Epithelial cell of proximal tubule (primary cell): ENCODE measurements around the gene PPAN. TPM values are rescaled to one million over a fixed set of nuclear protein-coding genes. Genes with fewer than 3 reads are reported as not detected.

Source experiments
- DNase-seq: peaks from one replicate; pipeline ENCODE4 v3.0.0-alpha.2; 2011; ENCODE audit warnings: low read depth
- H3K4me3 ChIP-seq: 2 replicates; pipeline ENCODE4 v1.5.1; 2011; ENCODE audit warnings: low read depth, mild to moderate bottlenecking, low read length
- total RNA-seq: library from RNA; depleted of rRNA; stranded (reverse); fragments of >200 nt; gene quantifications from 2 replicates; pipeline ENCODE4 v1.2.3, GENCODE V29; 2015
- TF ChIP-seq, protein P1 (sequence below): conservative IDR thresholded peaks from 2 replicates; pipeline ENCODE4 v1.5.1; 2012; ENCODE audit warnings: low read depth, mild to moderate bottlenecking, low read length

PPAN gene, protein sequence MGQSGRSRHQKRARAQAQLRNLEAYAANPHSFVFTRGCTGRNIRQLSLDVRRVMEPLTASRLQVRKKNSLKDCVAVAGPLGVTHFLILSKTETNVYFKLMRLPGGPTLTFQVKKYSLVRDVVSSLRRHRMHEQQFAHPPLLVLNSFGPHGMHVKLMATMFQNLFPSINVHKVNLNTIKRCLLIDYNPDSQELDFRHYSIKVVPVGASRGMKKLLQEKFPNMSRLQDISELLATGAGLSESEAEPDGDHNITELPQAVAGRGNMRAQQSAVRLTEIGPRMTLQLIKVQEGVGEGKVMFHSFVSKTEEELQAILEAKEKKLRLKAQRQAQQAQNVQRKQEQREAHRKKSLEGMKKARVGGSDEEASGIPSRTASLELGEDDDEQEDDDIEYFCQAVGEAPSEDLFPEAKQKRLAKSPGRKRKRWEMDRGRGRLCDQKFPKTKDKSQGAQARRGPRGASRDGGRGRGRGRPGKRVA
- total RNA-seq: 38.1 and 59.6 TPM in 2 replicates

DNA sequence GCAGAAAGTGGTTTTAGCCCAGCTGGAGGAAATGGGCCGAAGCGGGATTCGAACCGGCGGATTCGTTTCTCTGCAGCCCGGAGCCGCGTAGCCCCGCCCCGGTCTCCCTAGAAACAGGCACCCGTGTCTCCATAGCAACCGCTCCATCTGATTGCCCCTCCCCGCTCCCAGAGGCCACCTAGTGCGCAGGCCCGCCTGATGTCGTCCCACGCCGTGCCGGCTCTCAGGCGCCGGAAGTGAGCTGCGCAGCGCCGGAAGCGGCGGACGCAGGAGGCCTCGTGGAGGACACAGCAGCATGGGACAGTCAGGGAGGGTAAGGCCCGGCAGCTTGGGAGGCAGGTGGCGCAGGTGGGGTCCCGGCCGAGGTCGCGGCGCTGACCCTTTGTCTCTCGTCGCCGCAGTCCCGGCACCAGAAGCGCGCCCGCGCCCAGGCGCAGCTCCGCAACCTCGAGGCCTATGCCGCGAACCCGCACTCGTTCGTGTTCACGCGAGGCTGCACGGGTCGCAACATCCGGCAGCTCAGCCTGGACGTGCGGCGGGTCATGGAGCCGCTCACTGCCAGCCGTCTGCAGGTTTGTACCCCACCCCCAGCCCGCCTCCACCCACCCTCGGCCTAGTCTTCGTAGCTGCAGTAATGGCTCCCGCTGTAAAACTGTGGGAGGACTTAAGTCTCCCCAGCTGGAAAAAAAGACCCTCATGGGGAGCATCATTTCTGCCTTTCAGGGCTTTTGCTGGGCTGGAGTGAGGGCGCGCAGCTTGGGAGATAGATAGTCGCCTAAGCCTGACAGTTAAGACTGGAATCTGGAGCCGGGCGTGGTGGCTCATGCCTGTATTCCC is at the start of gene PPAN:
Gene PPAN, plus strand, starts transcription at position 263 of the 837 bp plus-strand sequence. Its CDS starts 33 bp downstream, at position 296.
- TF ChIP-seq, protein P1, sequence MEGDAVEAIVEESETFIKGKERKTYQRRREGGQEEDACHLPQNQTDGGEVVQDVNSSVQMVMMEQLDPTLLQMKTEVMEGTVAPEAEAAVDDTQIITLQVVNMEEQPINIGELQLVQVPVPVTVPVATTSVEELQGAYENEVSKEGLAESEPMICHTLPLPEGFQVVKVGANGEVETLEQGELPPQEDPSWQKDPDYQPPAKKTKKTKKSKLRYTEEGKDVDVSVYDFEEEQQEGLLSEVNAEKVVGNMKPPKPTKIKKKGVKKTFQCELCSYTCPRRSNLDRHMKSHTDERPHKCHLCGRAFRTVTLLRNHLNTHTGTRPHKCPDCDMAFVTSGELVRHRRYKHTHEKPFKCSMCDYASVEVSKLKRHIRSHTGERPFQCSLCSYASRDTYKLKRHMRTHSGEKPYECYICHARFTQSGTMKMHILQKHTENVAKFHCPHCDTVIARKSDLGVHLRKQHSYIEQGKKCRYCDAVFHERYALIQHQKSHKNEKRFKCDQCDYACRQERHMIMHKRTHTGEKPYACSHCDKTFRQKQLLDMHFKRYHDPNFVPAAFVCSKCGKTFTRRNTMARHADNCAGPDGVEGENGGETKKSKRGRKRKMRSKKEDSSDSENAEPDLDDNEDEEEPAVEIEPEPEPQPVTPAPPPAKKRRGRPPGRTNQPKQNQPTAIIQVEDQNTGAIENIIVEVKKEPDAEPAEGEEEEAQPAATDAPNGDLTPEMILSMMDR: no peak
- peak within 1 kb of the TSS; percentile 90 for H3K4me3 ChIP-seq
- peak; percentile 62 for DNase-seq

DNA sequence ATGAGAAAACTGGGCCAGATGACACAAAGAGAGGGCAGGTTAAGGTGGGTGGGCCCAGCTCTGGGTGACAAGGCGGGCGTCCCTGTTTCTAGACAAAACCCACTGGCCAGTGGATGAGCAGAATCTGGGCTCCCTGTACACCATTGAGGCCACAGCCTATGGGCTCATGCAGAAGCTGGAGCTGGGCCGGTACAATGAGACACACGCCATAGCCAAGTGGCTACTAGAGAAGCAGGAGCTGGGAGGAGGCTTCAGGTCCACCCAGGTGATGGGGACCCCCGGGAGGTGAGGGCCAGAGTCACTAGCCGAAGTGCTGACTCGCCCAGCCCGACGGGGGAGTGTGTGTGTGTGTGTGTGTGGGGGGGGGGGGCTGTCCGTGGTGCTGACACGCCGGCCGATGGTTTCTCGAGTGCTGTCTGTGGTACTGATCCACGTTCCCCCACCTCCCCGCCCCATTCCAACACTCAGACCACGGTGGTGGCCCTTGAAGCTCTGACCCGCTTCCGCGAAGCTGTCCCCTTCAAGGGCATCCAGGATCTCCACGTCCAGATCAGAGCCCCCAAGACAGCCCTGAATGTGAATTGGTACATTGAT is 44.3 kb upstream of the PPAN start:
- TF ChIP-seq, protein P1: no peak
- DNase-seq: no peak
- H3K4me3 ChIP-seq: no peak overlapping the region

DNA sequence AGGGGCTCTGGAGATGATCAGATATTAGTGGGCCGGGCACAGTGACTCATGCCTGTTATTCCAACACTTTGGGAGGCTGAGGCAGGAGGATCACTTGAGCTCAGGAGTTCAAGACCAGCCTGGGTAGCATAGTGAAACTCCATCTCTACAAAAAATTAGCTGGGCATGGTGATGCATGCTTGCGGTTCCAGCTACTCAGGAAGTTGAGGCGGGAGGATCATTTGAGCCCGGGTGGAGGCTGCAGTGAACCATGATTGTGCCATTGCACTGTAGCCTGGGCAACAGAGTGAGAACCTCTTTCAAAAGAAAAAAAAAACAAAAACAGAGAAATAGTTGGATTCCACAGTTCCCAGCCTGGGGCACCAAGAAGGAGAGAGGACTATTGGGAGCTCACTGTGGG is 38.0 kb upstream of the PPAN start:
- no peak overlapping the region for H3K4me3 ChIP-seq
- TF ChIP-seq, protein P1: no peak
- no peak for DNase-seq

DNA sequence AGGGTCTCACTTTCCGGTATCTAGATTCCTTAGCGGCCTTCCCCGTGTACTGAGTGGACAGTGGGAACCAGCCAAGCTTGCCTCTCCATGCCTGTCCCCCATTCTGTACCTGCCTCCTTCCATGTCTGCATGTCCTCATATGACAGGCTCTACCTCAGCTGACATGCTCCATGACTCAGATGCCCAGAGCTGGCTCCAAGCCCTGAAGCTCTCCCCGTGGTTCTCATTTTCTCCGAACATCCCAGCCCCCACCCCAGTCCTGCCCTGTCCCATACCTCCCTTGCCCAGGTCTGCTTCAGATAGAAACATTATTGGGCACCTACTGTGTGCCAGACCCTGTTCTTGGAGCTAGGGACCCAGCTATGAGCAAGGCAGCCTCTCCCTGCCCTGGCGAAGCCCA is 37.1 kb upstream of the PPAN start:
- no peak overlapping the region for H3K4me3 ChIP-seq
- TF ChIP-seq, protein P1: no peak
- DNase-seq: no peak

DNA sequence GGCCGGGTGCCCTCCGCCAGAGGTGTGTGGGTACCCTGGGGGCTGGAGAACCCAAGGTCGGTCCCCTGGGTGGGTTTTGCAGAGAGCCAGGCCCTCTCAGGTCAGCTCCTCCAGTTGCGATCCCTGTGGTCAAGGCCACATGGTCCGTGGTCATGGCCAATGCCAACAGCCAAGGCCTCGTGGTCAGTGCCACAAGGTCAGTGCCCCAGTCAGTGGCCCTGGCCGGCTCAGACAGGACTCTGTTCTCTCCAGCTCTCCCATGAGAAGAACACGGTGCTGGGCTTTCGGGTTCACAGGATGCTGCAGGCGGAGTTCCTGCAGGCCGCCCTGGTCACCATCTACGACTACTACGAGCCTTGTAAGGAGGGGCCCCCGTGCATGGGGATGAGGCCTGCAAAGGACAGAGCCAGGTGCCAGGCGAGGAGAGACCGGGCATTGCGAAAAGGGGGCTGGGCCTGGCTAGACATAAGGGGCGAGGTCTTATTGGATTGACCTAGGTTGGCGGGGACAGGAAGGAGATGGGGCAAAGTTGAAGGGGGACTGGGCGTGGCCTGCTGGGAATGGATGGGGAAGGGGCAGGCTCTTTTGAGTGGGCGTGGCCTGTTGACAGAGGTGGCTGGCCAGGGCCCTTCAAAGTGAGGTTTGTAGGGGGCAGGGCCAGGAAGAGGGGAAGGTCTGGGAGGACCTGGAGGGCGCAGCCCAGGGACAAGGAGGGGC is 35.3 kb upstream of the PPAN start:
- TF ChIP-seq, protein P1: no peak

DNA sequence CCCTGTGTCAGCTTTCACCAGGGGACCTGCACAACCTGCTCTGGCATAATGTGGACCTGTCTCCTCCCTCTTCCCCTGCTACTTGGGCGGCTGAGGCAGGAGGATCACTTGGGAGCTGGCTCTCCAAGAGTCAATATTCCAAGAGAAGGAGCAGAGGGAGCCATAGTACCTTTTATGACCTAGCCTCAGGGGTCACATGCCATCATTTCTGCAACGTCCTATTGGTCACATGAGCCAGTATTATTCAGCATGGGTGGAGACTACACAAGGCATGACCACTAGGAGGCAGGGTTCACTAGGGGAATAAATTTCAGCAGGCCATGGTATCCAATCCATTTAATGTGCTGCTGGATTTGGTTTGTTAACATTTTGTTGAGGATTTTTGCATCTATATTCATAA is 32.0 kb upstream of the PPAN start:
- H3K4me3 ChIP-seq: no peak overlapping the region
- TF ChIP-seq, protein P1: peak; percentile 49
- DNase-seq: no peak

More for the DNA sequence above, 35.3 kb upstream of the PPAN start:
- H3K4me3 ChIP-seq: no peak overlapping the region
- DNase-seq: no peak
